Esophagus muscularis mucosa (tissue), 4 donors: ENCODE results near the gene ZSWIM5.

Experiments
- CTCF ChIP-seq, 3 experiments: fragments of 200-600 bp in 2 of 3; fragments of 450-650 bp in 1 of 3; sonication (generic) in 2 of 3; IDR thresholded peaks; one replicate each; pipeline ENCODE4 v1.5.1; 2017 to 2019; ENCODE audit warnings: antibody characterized with exemption in 3 of 3, mild to moderate bottlenecking in 2 of 3, moderate library complexity in 1 of 3
- EP300 ChIP-seq: sonication (generic); formaldehyde crosslinking; IDR thresholded peaks from one replicate; pipeline ENCODE4 v1.6.1; 2017; ENCODE audit warnings: antibody characterized with exemption
- POLR2A ChIP-seq: fragments of 450-650 bp; IDR thresholded peaks from one replicate; pipeline ENCODE4 v1.6.1; 2017; ENCODE audit warnings: antibody characterized with exemption, moderate library complexity, mild to moderate bottlenecking, low read depth

GRCh38 chr1:45213892-45214291 is 7.5 kb upstream of the ZSWIM5 start:
- TF ChIP-seq CTCF (IDR thresholded peaks at IDR 0.05) (no peak), EP300 (no peak), POLR2A (no peak)
